HG02763 (cell line): ENCODE results near the gene USP21.
"Not testable (repeated sequence)": the region's sequence is repeated elsewhere in the genome, so short reads cannot be mapped to it uniquely, and the experiment has no call there.

Experiments
- ATAC-seq: cut with Tn5 transposase; IDR thresholded peaks from one replicate; pipeline ENCODE4 v1.9.1; 2021; ENCODE audit warnings: mild to moderate bottlenecking, moderate library complexity; ENCODE audit not compliant: unreplicated experiment

USP21 gene

DNA sequence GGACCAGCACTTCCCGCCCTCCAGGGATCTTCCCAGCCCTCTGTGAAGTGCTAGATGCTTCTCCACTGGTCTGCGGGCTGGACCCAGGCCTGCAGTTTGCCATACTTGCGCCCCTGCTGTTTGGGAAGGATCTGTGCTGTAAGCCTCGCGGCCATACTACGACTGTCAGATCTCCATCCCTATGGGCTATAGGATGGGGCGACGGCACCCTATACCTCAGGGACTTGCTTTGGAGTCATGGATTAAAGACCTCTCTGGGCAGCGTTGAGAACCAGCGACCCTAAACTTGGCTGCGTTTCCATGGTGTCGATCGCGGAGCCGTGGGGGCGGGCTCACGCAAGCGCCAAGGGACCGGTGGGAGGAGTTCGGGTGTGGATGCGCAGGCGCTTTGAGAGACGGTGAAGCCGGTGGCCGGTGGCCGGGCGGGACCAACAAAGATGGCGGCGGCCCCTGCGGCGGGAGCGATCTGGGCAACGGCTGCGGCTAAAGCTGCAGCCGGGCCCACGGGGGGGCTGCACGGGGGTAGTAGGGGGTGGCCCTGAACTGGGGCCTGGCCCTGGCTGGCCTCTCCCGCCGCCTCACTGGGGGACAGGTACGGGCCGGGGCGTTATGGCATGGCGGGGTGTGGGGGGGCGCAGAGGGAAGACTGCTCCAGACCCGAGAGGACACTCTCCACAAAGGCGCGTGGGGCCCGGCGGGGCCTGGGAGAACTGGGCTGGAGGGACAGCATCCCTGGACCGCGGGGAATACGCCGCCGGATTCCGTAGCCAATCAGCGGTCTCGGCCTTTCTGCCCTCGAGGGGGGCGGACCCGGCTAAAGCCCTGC is at the start of gene USP21:
Gene USP21 (plus strand): TSS at position 414 of the 826 bp plus-strand sequence. CDS start 1,141 bp downstream, outside the sequence.
- peak; percentile 88 for ATAC-seq

DNA sequence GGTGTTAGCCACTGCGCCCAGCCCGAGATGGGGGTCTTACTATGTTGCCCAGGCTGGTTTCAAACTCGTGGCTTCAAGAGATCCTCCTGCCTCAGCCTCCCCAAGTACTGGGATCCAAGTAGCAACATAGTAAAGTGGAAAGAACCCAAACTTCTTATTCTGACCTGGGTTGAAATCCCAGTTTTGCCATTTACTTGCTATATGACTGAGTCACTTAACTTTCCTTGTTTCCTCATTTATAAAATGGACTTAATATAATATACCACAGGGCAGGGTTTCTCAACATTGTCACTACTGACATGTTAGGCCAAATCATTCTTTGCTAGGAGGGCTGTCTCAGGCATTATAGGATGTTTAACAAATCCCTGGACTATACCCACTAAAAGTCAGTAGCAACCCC is 48.2 kb upstream of the USP21 start:
- no peak for ATAC-seq

- ATAC-seq, result no peak
These were observed 47.8 kb upstream of the USP21 start for GRCh38 chr1:161111527-161111926.

GRCh38 chr1:161113915-161114314 is 45.4 kb upstream of the USP21 start:
- no peak for ATAC-seq

- no peak for ATAC-seq
These were observed 44.7 kb upstream of the USP21 start for GRCh38 chr1:161114556-161114955.

DNA sequence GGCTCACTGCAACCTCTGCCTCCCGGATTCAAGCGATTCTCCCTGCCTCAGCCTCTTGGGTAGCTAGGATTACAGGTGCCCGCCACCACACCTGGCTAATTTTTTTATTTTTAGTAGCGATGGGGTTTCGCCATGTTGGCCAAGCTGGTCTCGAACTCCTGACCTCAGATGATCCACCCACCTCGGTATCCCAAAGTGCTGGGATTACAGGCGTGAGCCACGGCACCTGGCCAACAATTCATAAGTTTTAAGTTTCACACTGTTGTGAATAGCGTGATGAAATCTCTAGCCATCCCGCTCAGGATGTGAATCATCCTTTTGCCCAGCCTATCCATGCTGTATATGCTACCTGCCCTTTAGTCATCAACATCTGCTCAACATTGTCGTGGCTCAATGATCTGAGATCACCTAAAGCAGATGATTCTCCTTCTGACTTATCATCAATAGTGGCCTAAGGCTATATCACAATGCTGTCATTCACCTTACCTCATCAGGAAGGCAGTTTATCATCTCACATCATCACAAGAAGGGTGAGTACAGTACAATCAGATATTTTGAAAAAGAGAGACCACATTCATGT is 44.1 kb upstream of the USP21 start:
- ATAC-seq, result no peak

GRCh38 chr1:161115961-161116360 is 43.3 kb upstream of the USP21 start:
- ATAC-seq, result not testable (repeated sequence)

DNA sequence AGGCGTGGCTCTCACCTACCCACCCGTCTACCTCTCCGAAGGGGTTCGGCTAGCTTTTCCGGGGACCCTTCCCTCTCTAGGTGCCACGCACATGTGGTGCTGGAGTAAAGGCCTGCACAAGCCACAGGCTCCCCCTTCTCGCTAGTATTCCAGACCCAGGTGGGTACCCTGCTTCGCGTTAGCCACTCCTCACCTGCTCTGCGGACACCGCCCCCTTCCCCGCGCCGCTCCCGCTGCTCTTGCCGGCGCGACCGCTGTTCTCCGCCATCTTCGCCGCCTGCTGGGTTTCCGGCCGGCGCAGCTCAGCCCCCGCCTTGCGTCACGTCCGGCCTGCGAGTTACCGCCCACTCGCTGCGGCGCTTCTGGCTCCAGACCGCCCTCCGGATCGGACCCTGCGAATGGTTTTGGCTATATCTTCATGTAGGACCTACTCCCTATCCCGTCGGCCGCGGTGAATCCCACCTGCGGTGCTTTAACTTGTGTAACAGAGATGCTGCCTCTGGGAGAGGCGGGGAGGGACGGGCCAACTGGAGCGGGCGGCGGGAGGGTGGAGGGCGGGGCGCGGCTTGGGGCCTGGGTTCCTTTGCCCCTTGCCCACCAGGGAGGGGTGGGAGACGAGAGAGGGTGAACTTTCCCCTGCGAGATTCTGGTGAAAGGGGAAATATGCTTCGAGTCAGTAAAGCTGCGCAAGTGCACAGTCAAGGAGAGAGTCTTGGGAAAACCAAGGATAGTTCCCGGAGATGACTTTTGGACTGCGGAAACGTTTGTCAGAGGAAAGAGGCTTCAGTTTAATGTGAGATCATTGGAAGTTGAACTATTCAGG is 41.3 kb upstream of the USP21 start, which contains the start of the genes NIT1 and PFDN2:
Gene NIT1 (plus strand): TSS at position 347 of the 823 bp plus-strand sequence. CDS start 72 bp downstream, at position 419.
Gene PFDN2 (minus strand): TSS at position 279 of the 823 bp plus-strand sequence. CDS start 11 bp downstream, at position 268.
- peak; percentile 76 for ATAC-seq

DNA sequence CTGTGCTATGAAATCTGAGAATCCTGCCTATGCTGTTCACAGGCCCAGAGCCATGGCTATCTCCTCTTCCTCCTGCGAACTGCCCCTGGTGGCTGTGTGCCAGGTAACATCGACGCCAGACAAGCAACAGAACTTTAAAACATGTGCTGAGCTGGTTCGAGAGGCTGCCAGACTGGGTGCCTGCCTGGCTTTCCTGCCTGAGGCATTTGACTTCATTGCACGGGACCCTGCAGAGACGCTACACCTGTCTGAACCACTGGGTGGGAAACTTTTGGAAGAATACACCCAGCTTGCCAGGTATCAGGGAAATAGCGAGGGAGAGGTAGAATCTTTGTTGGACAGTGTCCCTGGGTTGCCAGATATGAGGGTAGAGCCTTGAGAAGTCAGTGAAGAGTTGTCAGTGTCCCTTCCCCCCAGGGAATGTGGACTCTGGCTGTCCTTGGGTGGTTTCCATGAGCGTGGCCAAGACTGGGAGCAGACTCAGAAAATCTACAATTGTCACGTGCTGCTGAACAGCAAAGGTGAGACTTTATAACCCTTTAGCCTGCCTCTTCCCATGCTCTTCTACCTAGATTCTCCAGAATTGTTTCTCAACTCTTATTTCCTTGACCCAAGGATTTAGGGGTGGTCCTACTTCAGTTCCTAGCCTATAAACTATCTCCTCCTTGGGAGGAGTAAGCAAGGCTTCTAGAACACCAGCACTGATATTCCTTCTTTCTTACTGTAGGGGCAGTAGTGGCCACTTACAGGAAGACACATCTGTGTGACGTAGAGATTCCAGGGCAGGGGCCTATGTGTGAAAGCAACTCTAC is 40.0 kb upstream of the USP21 start:
- no peak for ATAC-seq

DNA sequence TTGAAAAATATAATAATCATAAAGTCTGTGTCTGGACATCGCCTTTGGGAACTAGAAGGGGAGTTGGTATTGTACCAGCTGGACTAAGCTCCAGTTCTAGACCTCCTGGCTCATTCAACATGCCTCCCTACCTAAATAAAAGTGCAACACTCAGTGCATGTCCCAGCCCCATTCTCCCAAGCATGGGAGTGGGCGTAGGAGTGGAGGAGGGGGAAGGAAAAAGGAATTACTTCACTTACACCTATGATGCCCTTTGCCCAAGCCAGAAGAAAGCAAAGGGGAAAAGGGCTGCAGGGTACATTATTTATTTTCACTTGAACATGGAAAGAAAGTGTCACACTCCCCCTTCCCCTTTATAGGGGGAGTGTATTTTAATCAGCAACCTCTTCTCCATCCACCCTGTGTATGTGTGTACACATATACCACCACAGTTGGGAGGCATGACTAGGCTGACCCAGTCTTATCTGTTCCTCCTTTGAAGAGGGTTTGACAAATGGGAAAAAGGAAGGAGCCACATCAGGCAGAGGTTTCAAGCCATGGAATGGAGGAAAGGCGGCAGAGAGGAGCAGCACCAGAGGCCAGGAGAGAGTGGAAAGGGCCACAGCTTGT is 38.2 kb upstream of the USP21 start:
- ATAC-seq, result no peak

GRCh38 chr1:161121834-161122233 is 37.5 kb upstream of the USP21 start:
- no peak for ATAC-seq

DNA sequence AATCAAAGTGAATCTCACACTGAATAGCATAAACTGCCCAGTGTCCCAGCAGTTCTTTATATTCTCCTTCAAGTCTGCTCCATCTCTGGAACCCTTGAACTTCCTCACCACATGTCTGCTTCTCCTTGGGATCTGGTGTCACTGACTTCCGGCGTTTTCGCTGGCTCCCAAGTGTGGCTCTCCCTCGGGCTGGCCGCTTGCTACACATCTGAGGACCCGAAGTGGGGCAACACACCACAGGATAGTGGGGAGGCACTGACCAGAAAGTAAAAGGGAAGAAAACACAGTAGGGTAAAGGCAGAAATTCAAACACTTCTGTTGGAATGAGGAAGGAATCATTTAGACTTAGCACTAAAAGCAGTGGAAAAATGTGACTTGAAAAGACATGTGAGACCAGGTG is 36.3 kb upstream of the USP21 start:
- no peak for ATAC-seq

DNA sequence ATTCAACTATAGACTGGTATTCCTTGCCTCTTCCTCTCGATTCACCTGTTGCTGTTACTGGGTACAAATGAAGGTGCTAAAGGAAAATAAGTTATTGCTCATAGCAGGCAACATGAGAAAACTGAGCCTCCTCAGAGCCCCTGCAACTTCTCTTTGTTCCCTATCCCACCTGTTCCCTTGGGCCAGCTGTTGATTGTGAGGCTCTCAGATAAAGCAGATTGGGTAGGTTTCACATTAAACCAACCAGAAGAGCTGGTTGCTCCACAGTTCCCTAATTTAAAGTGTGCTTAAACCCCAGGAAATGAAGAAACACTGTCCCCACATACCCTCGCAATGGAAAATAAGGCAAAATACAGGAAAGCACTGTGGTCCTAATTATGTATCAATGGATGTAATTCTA is 31.7 kb upstream of the USP21 start:
- no peak for ATAC-seq

DNA sequence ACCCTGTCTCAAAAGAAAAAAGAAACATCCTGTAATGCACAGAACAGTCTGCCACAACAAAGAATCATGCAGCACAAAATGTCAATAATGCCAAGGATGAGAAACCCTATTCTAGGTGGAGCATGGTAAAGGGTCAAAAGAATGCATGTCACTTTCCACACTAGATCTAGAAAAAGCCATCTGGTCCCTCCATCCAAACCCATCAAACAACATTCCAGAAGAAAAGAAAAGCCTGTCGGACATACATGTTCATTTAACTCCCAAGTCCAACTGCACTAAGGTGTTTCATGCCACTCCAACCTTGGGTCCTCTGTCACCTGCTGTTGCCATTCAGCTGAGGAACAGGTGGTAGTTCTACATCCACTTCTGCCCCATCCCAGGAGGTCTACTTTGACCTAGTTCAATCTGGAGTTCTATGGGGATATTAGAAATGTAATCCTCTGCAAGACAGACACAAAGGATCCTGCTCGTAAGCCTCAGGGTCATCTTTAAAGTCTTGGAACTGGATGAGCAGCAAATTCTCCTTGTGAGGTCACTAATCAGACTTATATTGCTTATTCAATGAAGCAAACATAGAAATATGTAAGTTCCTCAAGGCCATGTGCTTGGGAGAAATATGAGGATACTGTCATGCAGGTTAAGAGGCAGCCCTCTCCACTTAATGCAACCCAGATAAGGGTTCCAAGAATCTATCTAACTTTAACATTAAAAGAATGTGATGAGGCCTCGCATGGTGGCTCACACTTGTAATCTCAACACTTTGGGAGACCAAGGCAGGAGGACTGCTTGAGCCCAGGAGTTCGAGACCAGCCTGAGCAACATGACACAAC is 30.5 kb upstream of the USP21 start:
- ATAC-seq, result no peak

GRCh38 chr1:161130266-161130665 is 29.0 kb upstream of the USP21 start:
- no peak for ATAC-seq

- no peak for ATAC-seq
These were observed 27.5 kb upstream of the USP21 start for GRCh38 chr1:161131523-161132409.

DNA sequence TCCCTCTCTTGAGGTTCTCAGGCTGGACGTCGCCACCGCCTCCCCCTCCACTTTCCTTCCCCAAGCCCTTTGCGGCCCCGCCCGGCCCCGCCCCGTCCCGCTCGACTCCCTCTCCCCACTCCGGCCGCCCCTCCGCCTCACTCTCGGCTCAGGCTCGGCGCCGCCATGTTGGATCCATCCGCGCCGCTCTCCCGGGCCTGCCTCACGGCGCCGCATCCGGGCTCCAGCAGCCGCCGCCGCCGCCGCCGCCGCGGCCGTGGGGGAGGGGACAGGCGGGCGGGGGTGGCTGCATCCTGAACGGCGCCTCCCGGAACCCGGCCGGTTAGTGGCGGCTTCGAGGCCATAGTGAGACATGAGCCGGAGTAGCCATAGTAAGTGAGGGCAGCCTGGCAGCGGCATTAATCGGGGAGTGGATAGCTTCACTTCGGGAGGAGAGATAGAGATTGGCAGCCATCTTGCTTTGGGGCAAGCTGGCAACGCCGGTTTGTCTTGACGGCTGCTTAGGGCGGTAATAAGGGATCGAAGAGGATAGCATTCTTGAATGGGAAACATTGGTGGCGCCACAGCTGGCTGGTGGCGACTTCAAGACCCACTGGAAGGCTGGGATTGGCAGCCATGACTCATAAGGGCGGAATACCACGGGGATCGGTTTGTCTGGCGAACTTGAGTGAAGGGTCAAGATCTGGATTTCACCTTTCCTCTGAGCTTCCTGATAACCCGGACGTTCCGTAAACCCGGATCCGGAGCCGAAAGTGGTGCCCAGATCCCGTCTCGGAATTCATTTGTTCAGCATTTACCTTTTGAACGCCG is 26.7 kb upstream of the USP21 start, which contains the start of gene DEDD:
Gene DEDD (minus strand): TSS at position 258 of the 810 bp plus-strand sequence. CDS start 8,205 bp downstream, outside the sequence.
- peak; percentile 93 for ATAC-seq
